GM18873 (cell line): ENCODE measurements around the gene CDC14A.
A peak's percentile ranks its signal among the peaks of the same experiment; 100 is the strongest.
"Not testable (repeated sequence)": the region's sequence is repeated elsewhere in the genome, so short reads cannot be mapped to it uniquely, and the experiment has no call there.

Source experiments
- ATAC-seq: cut with Tn5 transposase; IDR thresholded peaks from one replicate; pipeline ENCODE4 v1.9.1; 2021; ENCODE audit warnings: mild to moderate bottlenecking, moderate library complexity, moderate number of reproducible peaks; ENCODE audit not compliant: unreplicated experiment, low FRiP score

The CDC14A gene, protein sequence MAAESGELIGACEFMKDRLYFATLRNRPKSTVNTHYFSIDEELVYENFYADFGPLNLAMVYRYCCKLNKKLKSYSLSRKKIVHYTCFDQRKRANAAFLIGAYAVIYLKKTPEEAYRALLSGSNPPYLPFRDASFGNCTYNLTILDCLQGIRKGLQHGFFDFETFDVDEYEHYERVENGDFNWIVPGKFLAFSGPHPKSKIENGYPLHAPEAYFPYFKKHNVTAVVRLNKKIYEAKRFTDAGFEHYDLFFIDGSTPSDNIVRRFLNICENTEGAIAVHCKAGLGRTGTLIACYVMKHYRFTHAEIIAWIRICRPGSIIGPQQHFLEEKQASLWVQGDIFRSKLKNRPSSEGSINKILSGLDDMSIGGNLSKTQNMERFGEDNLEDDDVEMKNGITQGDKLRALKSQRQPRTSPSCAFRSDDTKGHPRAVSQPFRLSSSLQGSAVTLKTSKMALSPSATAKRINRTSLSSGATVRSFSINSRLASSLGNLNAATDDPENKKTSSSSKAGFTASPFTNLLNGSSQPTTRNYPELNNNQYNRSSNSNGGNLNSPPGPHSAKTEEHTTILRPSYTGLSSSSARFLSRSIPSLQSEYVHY

DNA sequence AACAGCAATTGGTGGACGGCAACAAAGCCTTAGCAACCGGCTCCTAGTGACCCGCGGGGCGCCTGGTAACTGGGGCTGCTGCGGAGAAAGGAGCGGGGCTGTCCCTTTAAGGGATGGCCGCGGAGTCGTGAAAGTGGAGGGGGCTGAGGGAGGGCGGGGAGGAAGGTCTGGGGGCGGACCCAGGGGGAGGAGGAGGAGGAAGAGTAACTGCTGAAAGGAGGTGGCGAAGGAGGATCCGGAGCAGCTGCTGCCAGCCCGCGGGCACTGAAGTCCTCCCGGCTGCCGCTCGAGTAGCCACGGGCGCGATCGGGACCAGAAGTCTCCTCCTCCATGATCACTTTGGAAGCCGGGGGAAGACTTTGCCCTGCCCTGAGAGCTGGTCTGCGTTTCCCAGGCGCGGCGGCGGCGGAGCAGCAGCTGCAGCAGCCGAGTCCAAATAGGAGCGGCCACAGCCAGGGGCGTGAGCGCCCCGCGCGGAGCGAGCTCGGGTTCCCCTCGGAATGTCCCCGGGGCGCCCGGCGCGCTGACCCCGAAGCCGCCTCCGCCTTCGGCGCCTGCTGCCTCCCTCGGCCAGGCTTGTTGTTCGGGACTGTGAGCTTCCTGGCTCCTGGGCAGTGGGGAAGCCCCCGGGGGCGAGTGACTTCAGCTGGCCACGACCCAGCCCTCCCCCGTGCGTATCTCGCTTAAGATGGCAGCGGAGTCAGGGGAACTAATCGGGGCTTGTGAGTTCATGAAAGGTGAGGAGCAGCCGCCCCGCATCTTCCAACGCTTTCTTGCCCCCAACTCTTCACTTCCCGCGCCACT lies at the start of gene CDC14A:
TSS of gene CDC14A (plus strand) at position 240 of the 804 bp plus-strand sequence. CDS start at position 689, 449 bp downstream.
- peak; percentile 41 for ATAC-seq

DNA sequence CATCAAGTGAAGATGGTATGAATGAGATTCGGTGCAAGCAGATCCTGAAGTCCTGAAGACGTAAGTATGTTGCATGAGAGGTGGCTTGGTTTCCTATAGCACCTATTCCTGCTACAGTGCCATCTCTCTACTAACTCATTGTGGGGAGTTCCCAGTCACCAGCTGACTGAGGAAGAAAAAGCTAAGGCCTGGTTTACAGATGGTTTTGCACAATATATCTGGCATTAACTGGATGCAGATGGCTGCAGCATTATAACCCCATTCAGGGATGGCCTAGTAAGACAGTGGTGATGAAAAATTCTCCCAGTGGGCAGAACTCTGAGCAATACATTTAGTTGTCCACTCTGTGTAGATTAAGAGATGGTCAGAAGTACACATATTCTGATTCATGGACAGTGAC lies 49.6 kb upstream of the CDC14A start:
- ATAC-seq: no peak

- ATAC-seq: no peak
Observed at GRCh38 chr1:100304227-100304626, 48.1 kb upstream of the CDC14A start.

- ATAC-seq: no peak
Observed at GRCh38 chr1:100304921-100305320, 47.4 kb upstream of the CDC14A start.

DNA sequence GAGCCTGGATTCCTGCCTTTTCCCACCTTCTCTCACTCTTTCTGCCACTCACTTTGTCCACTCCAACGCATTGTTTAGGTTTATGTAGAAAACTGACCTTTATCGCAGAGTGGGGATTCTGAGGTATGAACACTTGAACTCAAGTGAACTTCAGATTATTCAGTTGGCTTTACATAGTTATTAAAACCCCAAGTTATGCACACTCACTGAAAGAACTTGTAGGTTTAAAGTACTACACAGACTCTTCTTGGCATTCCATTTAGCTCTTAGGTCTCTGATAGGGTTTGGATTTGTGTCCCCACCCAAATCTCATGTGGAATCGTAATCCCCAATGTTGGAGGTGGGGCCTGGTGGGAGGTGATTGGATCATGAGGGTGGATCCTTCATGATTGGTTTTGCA lies 46.4 kb upstream of the CDC14A start:
- no peak for ATAC-seq

DNA sequence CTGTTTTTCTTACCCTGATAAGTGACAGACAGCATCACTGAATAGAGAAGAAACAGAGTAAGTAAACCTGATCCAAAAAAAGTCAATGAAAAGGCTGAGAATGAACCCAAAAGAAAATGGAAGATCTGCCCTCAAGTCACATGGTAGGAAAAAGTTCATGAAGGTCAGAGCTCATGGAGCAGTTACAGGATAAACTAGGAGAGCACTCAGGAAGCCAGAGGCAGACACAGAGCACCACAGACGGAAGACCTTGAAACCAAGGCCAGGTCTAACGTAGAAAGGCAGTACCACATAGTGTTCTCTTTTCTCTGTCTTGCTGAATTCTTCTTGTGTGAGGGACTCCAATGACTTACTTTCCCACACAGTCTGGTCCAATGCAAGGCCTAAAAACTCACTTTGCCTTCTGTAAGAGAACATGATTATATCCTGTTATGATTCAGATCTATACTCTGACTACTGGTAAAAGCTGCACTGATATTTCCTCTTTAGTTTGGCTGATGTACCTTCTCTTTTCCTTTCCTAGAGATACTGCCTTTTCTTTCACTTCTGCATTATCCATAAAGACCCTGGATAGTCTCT lies 45.5 kb upstream of the CDC14A start:
- ATAC-seq: no peak

GRCh38 chr1:100308777-100309176 lies 43.5 kb upstream of the CDC14A start:
- ATAC-seq: no peak

- ATAC-seq: no peak
Observed at GRCh38 chr1:100309863-100310262, 42.4 kb upstream of the CDC14A start.

- ATAC-seq: no peak
Observed at GRCh38 chr1:100313382-100313781, 38.9 kb upstream of the CDC14A start.

DNA sequence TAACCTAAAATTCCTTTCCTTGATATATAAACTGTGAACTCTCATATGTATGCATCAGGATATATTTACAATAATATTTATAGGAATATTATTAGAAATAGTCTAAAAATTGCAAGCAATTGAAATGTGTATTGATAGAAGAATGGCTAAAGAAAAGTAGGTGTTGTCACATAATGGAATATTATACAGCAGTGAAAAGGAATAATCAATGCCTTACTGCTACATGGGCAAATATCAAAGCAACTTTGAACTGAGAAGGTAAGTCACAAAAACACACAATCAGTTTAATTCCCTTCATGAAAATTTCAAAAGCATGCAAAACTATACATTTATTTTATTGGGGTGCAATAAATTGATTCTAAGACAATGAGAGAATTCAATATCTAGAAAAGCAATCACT lies 35.7 kb upstream of the CDC14A start:
- no peak for ATAC-seq

DNA sequence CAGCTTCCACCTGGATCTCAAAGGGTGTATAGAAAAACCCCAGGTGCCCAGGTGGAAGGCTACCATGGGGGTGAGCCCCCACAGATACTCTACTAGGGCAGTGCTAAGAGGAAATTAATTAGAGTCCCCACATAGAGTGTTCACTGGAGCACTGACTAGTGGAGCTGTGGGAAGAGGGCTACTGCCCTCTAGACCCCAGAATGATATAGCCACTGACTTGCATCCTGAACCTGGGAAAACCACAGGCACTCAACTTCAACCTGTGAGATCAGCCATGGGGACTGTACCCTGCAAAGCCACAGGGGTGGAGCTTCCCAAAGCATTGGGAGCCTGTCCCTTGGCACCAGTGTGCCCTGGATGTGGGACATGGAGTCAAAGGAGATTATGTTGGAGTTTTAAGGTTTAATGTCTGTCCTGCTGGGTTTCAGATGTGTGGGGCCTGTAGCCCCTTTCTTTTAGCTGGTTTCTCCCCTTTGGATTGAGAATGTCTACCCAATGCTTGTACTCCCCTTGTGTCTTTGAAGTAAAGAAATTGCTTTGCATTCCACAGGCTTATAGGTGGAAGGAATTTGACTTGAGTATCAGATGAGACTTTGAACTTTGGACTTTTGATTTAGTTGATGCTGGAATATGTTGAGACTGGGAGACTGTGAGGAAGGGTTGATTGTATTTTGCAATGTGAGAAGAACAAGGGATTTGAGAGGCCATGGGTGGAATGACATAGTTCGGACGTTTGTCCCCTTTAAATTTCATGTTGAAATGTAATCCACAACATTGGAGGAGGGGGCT lies 31.8 kb upstream of the CDC14A start:
- ATAC-seq: no peak

DNA sequence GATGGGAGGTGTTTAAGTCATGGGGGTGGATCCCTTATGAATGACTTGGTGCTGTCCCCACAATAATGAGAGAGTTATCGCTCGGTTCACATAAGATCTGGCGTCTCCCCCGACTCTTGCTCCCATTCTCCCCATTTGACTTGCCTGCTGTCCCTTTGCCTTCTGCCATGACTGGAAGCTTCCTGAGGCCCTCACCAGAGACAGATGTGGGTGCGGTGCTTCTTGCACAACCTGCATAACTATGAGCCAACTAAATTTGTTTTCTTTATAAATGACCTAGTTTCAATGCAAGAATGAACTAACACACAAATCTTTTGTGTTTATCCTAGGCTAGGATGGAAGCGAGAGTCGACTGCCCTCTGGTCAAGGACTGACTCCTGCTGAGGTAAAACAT lies 31.2 kb upstream of the CDC14A start:
- ATAC-seq: no peak

- no peak for ATAC-seq
Observed at GRCh38 chr1:100321506-100321905, 30.8 kb upstream of the CDC14A start.

GRCh38 chr1:100322436-100323211 lies 29.7 kb upstream of the CDC14A start:
- ATAC-seq: no peak

- ATAC-seq: no peak
Observed at GRCh38 chr1:100323419-100324106, 28.7 kb upstream of the CDC14A start.

GRCh38 chr1:100325415-100326324 lies 26.6 kb upstream of the CDC14A start:
- ATAC-seq: no peak

GRCh38 chr1:100326325-100326670 lies 26.0 kb upstream of the CDC14A start:
- ATAC-seq: not testable (repeated sequence)

- no peak for ATAC-seq
Observed at GRCh38 chr1:100328133-100328532, 24.2 kb upstream of the CDC14A start.
